NCI-H226 (cell line): ENCODE measurements around the gene PRCC.

Experiments used
- DNase-seq: peaks from one replicate; pipeline ENCODE4 v3.0.0-alpha.2; 2015

PRCC gene

DNA sequence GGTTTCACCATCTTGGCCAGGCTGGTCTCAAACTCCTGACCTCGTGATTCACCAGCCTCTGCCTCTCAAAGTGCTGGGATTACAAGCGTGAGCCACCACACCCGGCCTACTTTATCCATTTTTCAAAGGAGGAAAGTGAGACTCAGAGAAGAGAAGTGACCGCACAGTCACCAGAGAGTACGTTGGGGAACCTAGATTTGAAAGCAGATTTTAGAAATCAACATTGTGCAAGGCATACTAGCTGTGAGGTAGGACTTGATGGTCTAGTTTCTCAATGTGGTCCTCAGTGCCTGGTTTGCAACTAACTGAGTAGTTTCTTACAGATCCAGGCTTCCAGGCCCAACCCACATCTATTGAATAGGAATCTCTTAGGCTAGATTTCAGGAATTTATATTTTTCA, 1.7 kb upstream of the PRCC start:
- DNase-seq, result no peak

DNA sequence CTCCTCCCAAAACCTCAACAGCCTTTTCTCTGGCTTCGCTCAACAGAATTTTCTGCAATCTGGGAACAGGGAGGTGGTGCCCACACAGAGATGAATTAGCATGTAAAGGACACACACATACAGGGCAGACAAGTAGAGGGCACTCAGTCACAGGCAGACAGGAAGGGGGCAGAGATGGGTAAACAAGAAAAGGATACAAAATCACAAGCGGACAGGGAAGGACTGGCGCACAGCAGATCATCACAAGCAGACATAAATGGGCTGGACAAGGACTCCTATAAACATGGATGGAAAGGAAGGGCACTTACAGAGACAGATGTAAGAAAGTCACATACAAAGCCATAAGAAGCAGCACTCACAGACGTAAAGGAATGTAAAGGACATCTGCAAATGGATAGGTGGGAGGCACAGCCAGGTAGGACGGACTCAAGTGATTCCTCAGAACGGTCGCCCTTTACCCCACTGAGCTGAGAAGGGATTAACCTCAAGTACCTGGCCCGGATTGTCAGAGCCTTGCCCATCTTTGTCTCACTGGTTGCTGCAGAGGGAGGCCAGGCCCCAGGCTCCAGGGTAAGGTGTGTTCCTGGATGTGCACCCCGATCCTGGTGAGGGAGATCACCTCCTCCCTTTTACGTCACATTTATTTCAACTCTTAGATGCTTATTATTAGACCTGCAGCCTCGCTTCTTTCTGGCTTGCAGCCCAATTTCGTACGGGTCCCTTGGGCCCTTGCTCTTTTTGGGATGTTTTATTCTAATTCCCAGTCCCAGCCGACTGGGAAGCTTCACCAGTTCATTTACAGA, 836 bp upstream of the PRCC start:
- no peak for DNase-seq

DNA sequence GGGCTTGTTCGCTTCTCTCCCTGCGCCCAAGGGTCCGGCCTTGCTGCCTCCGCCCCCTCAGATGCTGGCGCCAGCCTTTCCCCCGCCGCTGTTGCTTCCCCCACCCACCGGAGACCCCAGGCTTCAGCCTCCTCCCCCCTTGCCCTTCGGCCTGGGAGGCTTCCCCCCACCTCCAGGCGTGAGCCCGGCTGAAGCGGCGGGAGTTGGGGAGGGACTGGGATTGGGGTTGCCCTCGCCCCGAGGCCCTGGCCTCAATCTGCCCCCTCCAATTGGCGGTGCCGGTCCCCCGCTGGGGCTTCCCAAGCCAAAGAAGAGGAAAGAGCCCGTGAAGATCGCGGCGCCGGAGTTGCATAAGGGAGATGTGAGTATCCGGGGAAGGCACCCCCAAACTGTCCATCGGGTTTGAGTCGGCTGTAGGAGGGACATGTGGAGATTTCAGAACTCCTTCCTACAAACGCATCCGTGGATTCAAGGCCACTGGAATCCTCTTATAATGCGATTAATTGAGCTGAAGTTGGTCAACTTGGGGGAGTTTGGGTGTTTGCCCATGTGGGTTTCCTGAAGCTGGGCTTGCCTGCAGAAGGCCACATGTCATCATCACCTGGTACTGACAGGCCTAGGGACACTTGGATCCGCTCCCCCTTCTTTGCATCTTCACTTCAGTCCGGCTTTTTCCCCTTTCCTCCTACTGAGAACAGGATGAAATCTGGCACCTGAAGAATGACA, 707 bp downstream of the PRCC start:
- DNase-seq, result no peak

DNA sequence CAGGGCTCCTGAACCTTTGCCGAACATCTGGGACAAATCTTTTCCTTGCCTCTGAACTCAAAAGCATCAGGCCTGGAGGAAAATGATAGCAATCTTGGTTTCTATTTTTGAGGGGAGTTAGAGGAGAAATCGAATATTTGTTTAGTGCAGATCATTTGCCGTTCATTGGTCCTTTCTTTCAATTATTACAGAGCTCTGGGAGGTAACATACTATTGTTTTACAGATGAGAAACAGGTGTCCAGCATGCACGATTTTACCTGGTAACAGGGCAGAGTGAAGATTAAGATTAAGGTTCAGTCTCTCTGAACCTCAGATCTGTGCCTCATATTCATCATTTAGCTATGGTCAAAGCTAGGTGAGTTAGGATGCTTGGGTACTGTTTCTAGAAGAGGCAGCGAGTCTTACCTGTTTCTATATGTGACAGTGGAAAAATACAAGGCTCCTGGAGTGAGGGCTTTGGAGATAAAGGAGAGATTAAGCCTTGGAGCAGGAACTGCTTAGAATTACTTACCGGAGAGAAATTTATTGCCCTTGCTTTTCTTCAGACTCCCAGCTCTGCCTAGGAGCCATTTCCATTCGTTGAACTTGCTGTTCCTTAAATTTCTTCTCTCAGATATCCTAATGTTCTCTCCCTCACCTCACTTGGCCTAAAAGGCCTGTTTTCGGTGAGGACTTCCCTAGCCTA, 1.4 kb downstream of the PRCC start:
- DNase-seq, result no peak

DNA sequence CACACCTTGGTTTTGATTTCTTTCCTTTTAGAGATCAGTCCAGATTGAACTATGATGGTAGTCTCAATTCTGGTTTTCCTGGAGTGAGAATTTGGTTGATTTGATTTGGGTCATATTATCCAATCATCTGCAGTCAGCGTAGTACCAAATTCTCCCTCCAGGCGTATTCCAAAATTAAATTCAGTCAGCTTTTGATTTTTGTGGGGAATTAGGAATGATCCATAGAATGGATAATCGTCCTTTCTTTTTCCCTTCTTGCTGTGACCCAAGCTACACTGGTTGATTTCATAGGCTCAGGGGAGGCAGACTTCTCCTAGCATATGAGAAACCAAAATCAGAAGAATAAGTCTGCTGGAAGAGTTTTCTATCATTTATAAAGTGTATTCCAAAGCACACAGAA, 4.9 kb downstream of the PRCC start:
- DNase-seq, result no peak

DNA sequence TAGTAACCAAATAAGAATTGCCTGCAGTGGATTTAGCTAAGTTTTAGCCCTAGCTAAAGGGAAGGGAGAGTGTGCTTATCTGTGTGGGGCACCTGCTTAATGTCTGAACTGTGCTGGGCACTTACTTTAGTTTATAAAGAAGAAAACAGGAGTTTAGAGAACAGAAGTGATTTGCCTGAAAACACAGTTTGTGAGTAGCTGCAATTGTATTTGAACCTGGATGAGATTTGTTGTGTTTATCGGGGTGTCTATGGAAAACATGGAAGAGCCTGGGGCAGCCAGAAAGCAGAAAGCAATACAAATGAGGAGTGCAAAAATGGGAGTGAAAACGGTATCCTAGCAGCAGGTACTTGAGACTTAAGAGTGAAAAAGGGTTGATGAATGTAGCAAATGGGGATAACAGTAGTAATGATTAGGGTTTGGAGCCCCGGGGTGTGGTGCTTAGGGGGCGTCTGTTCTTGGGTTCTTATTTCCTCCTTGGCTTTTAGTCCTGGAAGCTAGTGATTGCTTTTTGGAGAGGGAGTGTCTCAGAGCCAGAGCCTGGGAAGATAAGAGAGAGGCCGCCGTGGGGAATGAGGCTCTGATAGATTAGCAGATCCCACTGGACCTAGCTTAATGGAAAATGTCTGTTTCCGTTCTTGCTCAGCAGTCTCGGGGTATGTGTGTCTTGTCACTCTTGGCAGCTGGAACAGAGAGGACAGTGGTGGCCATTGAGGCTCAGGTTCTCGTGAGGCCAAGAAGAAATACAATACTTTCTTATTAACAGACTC, 5.6 kb downstream of the PRCC start:
- DNase-seq, result no peak

DNA sequence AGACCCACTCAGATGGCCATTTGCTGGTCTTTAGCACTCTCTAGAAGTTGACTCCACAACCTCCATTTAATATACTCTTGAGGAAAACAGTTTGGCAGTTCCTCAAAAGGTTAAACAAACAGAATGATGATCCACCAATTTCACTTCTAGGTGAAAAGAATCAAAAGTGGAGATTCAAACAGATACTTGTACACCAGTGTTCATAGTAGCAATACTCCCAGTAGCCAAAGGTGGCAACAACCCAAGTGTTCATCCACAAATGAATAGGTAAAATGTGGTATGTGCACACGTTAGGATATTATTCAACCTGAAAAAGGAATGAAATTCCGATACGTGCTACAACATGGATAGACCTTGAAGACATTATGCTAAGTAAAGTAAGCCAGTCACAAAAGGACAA, 6.3 kb downstream of the PRCC start:
- no peak for DNase-seq

DNA sequence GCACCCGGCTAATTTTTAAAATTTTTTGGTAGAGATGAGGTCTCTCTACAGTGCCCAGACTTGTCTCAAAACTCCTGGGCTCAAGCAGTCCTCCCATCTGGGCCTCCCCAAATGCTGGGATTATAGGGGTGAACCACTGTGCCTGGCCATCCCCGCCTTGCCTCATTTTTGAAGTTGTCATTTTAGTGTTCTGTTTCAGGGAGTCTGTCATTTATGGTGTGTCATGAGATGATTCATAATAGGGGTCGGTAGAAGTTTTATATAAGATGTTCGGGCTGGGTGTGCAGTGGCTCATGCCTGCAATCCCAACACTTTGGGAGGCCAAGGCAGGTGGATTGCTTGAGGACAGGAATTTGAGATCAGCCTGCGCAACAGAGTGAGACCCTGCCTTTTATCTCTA, 8.5 kb downstream of the PRCC start:
- DNase-seq, result no peak

DNA sequence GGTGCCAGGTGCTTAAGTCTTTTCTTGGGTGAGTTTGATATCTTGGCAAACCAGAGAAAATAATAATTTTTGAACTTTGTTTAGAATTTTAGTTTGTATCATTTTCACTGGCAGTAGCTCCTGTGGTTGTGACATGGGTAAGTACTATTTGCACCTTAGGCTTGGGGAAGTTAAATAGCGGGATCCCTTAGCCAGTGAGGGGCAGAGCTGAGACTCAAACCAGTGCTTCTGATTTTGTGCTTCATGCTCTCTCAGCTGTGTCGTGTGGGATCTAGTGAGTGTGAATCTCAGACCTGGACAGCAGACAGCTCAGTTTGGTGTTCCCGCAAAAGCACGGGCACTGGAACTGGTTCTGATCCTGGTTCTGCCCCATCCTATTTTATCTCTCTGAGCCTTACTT, 9.6 kb downstream of the PRCC start:
- no peak for DNase-seq

DNA sequence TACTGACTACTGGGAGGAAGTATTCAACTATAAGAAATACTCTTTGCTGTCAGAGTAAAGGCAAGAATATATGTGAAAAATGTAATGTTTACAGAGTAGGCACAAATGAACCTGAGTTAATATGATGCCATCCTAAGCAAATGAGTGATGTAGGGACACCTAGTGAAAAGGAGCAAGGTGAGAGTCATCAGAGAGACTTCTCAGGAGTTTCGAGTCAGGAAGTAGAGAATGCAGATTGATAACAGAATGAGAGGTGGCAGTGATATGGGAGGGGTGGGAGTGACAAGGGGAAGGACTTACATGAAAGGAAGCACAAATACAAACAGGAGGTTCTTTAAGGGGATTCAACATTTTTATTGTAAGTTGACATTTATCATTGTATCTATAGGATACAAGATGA, 10.2 kb downstream of the PRCC start:
- DNase-seq, result no peak

DNA sequence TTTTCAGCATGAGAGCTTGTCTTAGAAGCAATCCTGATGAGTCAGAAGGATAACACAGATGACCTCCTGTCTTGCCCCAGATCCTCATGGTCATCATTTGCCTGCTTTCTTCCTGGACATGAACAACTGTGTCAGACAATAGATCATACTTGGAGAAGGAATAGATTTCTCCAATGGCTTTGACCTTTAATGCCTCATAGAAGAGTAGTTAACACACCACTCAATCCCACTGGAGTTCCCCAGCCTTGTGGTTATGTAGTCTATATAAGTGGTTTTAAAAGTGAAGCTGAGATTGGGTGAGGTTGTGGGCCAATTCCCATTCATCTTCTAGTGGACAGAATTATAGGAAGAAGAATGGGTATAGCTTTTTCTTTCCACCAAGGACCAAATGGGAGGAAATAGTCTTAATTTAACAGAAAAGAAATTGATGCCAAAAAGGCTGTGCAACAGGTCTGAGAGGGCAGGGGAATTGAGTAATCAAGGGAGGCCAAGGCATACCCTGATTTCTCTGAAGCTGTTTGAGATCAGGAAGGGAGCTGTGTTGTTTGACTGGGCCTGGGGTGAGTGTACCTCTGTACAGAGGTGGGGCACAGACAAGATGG, 14.4 kb downstream of the PRCC start:
- DNase-seq, result peak; percentile 53

DNA sequence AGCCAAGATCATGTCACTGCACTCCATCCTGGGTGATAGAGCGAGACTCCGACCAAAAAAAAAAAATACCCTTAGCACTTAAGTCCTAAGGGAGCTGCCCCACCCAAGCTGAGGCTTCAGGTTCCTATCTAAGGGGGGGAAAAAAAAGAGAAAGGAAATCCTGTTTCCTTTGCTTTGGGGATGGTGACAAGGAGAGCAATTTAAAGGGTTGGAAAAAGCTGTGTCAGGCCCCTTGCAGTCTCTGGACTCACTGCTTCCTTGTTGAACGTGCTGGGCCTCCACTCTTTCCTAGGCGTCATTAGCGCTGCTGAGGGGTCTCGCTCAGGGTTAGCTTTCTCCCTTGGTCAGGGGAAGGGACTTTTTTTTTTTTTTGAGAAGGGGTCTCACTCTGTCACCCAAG, 18.1 kb downstream of the PRCC start:
- no peak for DNase-seq

DNA sequence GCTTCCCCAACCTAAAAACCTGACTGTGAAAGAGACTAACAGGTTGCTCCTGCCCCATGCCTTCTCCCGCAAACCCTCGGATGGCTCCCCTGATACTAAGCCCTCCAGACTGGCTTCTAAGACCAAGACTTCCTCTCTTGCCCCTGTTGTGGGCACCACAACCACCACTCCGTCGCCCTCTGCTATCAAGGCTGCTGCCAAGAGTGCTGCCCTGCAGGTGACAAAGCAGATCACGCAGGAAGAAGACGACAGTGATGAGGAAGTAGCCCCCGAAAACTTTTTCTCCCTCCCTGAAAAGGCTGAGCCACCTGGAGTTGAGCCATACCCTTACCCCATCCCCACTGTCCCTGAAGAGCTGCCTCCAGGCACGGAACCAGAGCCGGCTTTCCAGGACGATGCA, 19.3 kb downstream of the PRCC start:
- no peak for DNase-seq

DNA sequence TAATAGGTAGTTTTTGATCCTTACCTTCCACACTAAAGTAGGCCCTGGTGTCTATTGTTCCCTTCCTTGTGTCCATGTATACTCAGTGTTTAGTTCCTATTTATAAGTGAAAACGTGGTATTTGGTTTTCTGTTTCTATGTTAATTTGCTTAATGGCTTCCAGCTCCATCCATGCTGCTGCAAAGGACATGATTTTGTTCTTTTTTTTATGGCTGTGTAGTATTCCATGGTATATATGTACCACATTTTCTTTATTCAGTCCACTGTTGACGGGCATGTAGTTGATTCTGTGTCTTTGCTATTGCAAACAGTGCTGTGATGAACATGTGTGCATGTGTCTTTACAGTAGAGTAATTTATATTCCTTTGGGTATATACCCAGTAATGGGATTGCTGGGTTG, 20.8 kb downstream of the PRCC start:
- DNase-seq, result no peak

DNA sequence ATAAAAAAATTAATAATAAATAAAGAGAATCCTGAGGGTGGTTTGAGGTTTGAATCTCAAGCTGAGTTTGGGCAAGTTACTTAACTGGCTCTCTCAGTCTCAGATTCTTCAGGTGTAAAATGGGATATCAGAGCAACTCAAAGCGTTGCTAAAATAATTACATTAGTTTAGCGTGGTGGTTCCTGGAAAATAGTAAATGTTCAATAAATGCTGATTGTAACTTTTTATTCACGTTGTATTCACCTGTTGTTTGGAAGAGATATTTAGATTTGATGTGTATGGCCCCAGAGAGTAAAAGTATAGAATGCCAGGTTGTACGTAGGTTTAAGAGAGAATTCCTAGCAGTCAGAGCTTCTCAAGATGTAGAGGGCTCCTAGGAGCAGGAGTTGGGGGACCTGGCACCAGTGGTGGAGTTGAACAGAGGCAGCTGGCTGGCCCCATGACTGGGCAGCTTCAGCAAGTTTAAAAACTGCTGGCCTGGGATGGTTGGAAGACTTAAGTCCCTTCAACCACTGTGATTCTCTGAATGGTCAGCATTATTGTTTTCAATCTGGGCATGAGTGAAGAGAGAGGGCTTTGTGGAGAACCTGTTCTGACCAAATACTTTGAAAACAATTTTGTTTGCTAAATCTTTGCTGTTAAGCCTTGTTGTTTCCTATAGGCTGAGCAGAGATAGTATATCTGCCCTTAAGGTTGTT, 22.4 kb downstream of the PRCC start:
- no peak for DNase-seq

DNA sequence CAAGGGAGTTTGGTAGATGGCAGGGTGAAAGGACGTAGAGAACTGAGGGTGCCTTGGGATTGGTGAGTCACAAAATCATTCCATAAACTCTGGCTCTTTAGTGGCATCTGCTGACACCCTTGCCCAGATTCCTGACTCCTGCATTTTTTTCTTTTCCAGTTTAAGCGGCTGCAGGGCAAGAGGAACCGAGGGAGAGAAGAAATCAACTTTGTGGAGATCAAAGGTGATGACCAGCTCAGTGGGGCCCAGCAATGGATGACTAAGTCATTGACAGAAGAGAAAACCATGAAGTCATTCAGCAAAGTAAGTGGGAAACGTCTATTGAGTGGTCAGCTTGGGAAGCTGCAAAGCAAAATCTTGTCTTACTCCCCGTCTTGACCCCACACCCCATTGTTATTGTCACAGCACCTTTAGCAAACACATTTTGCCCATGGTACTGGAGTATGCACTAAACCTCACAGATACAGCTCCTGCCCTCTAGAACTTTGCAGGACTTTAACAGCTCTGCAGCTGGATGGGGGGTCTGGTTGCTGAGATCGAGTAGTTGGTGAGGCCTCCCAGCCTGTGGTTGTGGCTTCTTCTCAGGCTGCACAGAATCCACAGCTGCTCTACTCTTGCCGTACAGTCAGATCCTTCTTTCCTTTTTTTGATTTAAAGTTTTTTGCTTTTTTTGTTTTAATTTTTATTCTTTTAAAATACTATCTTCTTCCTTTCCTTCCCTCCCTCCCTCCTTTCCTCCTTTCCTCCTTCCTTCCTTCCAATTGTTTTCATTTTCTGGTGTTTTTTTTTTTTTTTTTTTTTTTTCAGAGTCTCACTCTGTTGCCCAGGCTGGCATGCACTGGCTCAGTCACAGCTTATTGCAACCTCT, 27.4 kb downstream of the PRCC start:
- DNase-seq, result no peak

DNA sequence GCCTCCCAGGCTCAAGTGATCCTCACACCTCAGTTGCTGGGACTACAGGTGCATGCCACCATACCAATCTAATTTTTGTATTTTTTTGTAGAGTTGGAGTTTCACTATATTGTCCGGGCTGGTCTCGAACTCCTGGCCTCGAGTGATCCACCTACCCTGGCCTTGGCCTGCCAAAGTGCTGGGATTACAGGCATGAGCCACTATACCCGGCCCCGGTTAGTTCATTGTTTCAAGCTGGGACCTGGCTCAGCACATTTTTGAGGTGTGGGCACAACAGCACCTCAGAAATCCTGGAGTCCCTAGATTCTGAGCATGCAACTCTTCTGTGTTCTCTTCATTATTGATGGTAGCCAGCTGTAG, 28.0 kb downstream of the PRCC start:
- no peak for DNase-seq

DNA sequence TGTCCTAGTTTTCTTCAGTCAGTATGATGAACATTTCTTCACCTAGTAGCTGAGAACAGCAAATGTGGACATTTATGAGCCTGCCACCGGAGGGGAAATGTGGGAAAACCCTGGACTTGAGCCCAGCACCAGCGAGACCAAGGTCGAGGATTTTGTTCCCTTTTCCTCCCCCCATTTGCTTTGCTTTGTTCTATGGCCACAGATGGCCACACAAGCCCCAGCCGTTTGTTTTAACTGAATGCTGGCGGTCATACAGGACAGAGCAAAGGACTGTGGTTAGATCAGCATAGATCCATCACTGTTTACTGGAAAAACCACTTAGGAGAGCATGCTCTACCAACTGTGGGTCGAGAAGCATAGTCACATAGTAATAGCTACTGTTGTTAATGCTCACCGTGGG, 28.5 kb downstream of the PRCC start:
- no peak for DNase-seq

DNA sequence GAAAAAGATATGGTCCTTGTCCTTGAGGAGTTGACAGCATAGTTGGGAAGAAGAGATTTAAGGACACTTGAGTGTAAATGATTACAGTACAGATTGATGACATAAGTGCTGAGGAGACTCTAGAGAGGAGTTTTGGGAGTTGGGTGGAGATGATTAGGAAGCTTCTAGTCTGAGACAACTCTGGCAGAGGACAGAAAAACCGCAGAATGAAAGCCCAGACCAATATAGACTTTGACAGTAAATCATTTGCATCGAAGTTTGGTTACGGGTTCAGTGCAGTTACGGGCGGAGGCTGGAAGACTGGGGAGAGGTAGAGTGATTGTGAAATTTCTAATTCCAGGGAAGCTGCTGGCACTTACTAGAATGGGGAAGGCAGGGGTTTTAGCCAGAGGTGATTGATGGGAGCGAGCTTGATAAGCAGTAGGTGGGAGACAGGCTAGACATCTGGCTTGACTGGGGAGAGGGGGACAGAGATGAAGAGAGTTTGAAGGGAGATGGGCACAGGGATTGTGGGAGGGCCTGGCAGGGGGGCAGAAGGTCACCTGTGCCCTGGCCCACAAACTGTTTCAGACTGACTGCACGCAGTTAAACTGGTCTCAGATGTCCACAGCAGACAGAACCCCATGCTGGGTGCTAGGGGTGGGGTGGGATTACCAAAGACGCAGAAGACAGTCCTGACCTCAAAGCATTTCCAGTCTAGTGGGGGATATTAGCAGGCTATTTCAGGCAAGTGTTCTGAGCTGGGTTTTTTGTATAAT, 29.2 kb downstream of the PRCC start:
- peak; percentile 13 for DNase-seq

DNA sequence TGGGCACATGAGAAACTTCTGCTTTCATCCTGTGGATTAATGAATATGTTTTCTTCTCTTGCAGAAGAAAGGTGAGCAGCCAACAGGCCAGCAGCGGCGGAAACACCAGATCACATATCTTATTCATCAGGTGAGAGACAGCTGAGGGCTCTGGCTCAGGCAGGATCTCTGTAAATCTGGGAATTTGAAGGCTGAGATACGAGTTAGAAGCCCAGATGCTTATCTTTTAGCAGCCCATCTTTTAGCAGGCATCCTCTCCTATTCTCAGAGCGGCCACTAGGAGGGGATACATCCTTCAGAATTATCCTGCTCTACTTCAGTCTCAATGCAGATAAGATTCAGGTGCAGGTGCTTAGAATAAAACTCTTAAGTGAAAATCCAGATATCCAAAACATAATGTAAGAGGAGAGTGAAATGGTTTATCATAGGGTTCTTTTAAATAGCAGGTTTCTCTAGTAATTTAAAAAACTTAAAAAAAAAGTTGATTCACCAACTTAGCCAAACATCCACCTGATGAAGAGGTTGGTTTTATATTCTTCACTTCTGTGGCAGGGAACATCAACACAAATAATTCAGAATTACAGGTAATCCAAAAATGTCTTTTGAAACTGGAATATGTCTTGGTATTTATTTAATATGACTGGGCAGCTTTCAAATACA, 30.0 kb downstream of the PRCC start:
- DNase-seq, result peak; percentile 25
